GM12865 (cell line): ENCODE results near the gene CFAP300.

Experiments
- DNase-seq: peaks from one replicate; pipeline ENCODE4 v3.0.0; 2010; ENCODE audit warnings: low read depth
- H3K4me3 ChIP-seq: 2 replicates; pipeline ENCODE4 v1.5.1; 2011; ENCODE audit warnings: mild to moderate bottlenecking, low read depth, low read length, control low read depth
- CTCF ChIP-seq: IDR thresholded peaks from 2 replicates; pipeline ENCODE4 v1.5.1; 2011; ENCODE audit warnings: low read length, control low read depth, low read depth, inconsistent platforms; ENCODE audit not compliant: insufficient read depth; ENCODE audit errors: missing control alignments

Gene CFAP300

GRCh38 chr11:102120437-102120973 lies 73.3 kb downstream of the CFAP300 start:
- no peak overlapping the region for H3K4me3 ChIP-seq
- no peak for DNase-seq
- no peak for TF ChIP-seq CTCF

GRCh38 chr11:102121329-102121728 lies 74.1 kb downstream of the CFAP300 start:
- no peak for DNase-seq
- TF ChIP-seq CTCF: no peak
- H3K4me3 ChIP-seq: no peak overlapping the region
